ENCODE results near the gene ITPR2.
A peak's percentile ranks its signal among the peaks of the same experiment; 100 is the strongest.

Gene ITPR2

GRCh38 chr12:26823390-26823789 is 9.6 kb downstream of the ITPR2 start:
- Histone ChIP-seq H3K9me3 (ENCODE audit: control insufficient read depth in 5 of 5, low read length in 5 of 5) (no peaks in the 10 kb centered on the region), H3K4me1 (ENCODE audit: control insufficient read depth in 5 of 5, insufficient read depth in 5 of 5, low read length in 5 of 5) (peaks cover 0 to 11% (median 3%) of the 10 kb centered on the region in 5 donors), H3K4me3 (ENCODE audit: low read depth in 1 of 5, low read length in 5 of 5) (no peak overlapping the region), H3K36me3 (ENCODE audit: control insufficient read depth in 5 of 5, insufficient read depth in 5 of 5, low read length in 5 of 5) (no peaks in the 10 kb centered on the region), H3K9ac (ENCODE audit: low read length in 5 of 5) (no peak overlapping the region), H3K27me3 (ENCODE audit: control insufficient read depth in 5 of 5, insufficient read depth in 4 of 5, low read length in 5 of 5) (no peaks in the 10 kb centered on the region), H3K27ac (ENCODE audit: low read depth, low read length) (no peak overlapping the region)

- Histone ChIP-seq H3K27ac (ENCODE audit: low read depth, low read length) (no peak overlapping the region), H3K36me3 (ENCODE audit: control insufficient read depth in 5 of 5, insufficient read depth in 5 of 5, low read length in 5 of 5) (no peaks in the 10 kb centered on the region), H3K9ac (ENCODE audit: low read length in 5 of 5) (no peak overlapping the region), H3K9me3 (ENCODE audit: control insufficient read depth in 5 of 5, low read length in 5 of 5) (no peaks in the 10 kb centered on the region), H3K4me3 (ENCODE audit: low read depth in 1 of 5, low read length in 5 of 5) (no peak overlapping the region), H3K27me3 (ENCODE audit: control insufficient read depth in 5 of 5, insufficient read depth in 4 of 5, low read length in 5 of 5) (no peaks in the 10 kb centered on the region), H3K4me1 (ENCODE audit: control insufficient read depth in 5 of 5, insufficient read depth in 5 of 5, low read length in 5 of 5) (peaks cover 0 to 9% (median 0%) of the 10 kb centered on the region in 5 donors)
Observed at GRCh38 chr12:26822026-26822425, 11.0 kb downstream of the ITPR2 start.

GRCh38 chr12:26821212-26821701 is 11.7 kb downstream of the ITPR2 start:
- peaks cover 0 to 9% (median 0%) of the 10 kb centered on the region in 5 donors for H3K4me1 ChIP-seq (ENCODE audit: control insufficient read depth in 5 of 5, insufficient read depth in 5 of 5, low read length in 5 of 5)
- H3K36me3 ChIP-seq (ENCODE audit: control insufficient read depth in 5 of 5, insufficient read depth in 5 of 5, low read length in 5 of 5), result no peaks in the 10 kb centered on the region
- no peaks in the 10 kb centered on the region for H3K9me3 ChIP-seq (ENCODE audit: control insufficient read depth in 5 of 5, low read length in 5 of 5)
- H3K9ac ChIP-seq (ENCODE audit: low read length in 5 of 5), result no peak overlapping the region
- H3K4me3 ChIP-seq (ENCODE audit: low read depth in 1 of 5, low read length in 5 of 5), result no peak overlapping the region
- no peaks in the 10 kb centered on the region for H3K27me3 ChIP-seq (ENCODE audit: control insufficient read depth in 5 of 5, insufficient read depth in 4 of 5, low read length in 5 of 5)
- H3K27ac ChIP-seq (ENCODE audit: low read depth, low read length), result no peak overlapping the region

- Histone ChIP-seq H3K9me3 (ENCODE audit: control insufficient read depth in 5 of 5, low read length in 5 of 5) (no peaks in the 10 kb centered on the region), H3K27me3 (ENCODE audit: control insufficient read depth in 5 of 5, insufficient read depth in 4 of 5, low read length in 5 of 5) (no peaks in the 10 kb centered on the region), H3K4me1 (ENCODE audit: control insufficient read depth in 5 of 5, insufficient read depth in 5 of 5, low read length in 5 of 5) (peaks cover 0 to 9% (median 0%) of the 10 kb centered on the region in 5 donors), H3K4me3 (ENCODE audit: low read depth in 1 of 5, low read length in 5 of 5) (no peak overlapping the region), H3K9ac (ENCODE audit: low read length in 5 of 5) (no peak overlapping the region), H3K36me3 (ENCODE audit: control insufficient read depth in 5 of 5, insufficient read depth in 5 of 5, low read length in 5 of 5) (no peaks in the 10 kb centered on the region), H3K27ac (ENCODE audit: low read depth, low read length) (no peak overlapping the region)
Observed at GRCh38 chr12:26818636-26819035, 14.4 kb downstream of the ITPR2 start.

- Histone ChIP-seq H3K9me3 (ENCODE audit: control insufficient read depth in 5 of 5, low read length in 5 of 5) (no peaks in the 10 kb centered on the region), H3K4me1 (ENCODE audit: control insufficient read depth in 5 of 5, insufficient read depth in 5 of 5, low read length in 5 of 5) (peaks cover 0 to 9% (median 0%) of the 10 kb centered on the region in 5 donors), H3K9ac (ENCODE audit: low read length in 5 of 5) (no peak overlapping the region), H3K36me3 (ENCODE audit: control insufficient read depth in 5 of 5, insufficient read depth in 5 of 5, low read length in 5 of 5) (no peaks in the 10 kb centered on the region), H3K27ac (ENCODE audit: low read depth, low read length) (no peak overlapping the region), H3K4me3 (ENCODE audit: low read depth in 1 of 5, low read length in 5 of 5) (no peak overlapping the region), H3K27me3 (ENCODE audit: control insufficient read depth in 5 of 5, insufficient read depth in 4 of 5, low read length in 5 of 5) (no peaks in the 10 kb centered on the region)
Observed at GRCh38 chr12:26818201-26818600, 14.8 kb downstream of the ITPR2 start.

- peaks cover 0 to 9% (median 0%) of the 10 kb centered on the region in 5 donors for H3K4me1 ChIP-seq (ENCODE audit: control insufficient read depth in 5 of 5, insufficient read depth in 5 of 5, low read length in 5 of 5)
- H3K27me3 ChIP-seq (ENCODE audit: control insufficient read depth in 5 of 5, insufficient read depth in 4 of 5, low read length in 5 of 5), result no peaks in the 10 kb centered on the region
- H3K27ac ChIP-seq (ENCODE audit: low read depth, low read length), result no peak overlapping the region
Observed at GRCh38 chr12:26817183-26817591, 15.8 kb downstream of the ITPR2 start.

GRCh38 chr12:26813812-26814211 is 19.2 kb downstream of the ITPR2 start:
- H3K4me1 ChIP-seq (ENCODE audit: control insufficient read depth in 5 of 5, insufficient read depth in 5 of 5, low read length in 5 of 5), result peaks cover 0 to 13% (median 12%) of the 10 kb centered on the region in 5 donors
- no peak overlapping the region for H3K4me3 ChIP-seq (ENCODE audit: low read depth in 1 of 5, low read length in 5 of 5)
- H3K9ac ChIP-seq (ENCODE audit: low read length in 5 of 5), result no peak overlapping the region
- no peaks in the 10 kb centered on the region for H3K27me3 ChIP-seq (ENCODE audit: control insufficient read depth in 5 of 5, insufficient read depth in 4 of 5, low read length in 5 of 5)
- H3K36me3 ChIP-seq (ENCODE audit: control insufficient read depth in 5 of 5, insufficient read depth in 5 of 5, low read length in 5 of 5), result no peaks in the 10 kb centered on the region
- H3K27ac ChIP-seq (ENCODE audit: low read depth, low read length), result no peak overlapping the region
- no peaks in the 10 kb centered on the region for H3K9me3 ChIP-seq (ENCODE audit: control insufficient read depth in 5 of 5, low read length in 5 of 5)

More at GRCh38 chr12:26817183-26817591, 15.8 kb downstream of the ITPR2 start:
- Histone ChIP-seq H3K36me3 (ENCODE audit: control insufficient read depth in 5 of 5, insufficient read depth in 5 of 5, low read length in 5 of 5) (no peaks in the 10 kb centered on the region), H3K4me3 (ENCODE audit: low read depth in 1 of 5, low read length in 5 of 5) (no peak overlapping the region), H3K9me3 (ENCODE audit: control insufficient read depth in 5 of 5, low read length in 5 of 5) (no peaks in the 10 kb centered on the region), H3K9ac (ENCODE audit: low read length in 5 of 5) (no peak overlapping the region)

GRCh38 chr12:26810330-26810729 is 22.7 kb downstream of the ITPR2 start:
- H3K27me3 ChIP-seq (ENCODE audit: control insufficient read depth in 5 of 5, insufficient read depth in 4 of 5, low read length in 5 of 5), result no peaks in the 10 kb centered on the region
- H3K27ac ChIP-seq (ENCODE audit: low read depth, low read length), result peak overlapping the region; percentile 46
- H3K9me3 ChIP-seq (ENCODE audit: control insufficient read depth in 5 of 5, low read length in 5 of 5), result no peaks in the 10 kb centered on the region
- peak overlapping the region in 2 of 5 donors; percentile 3 to 21 for H3K4me3 ChIP-seq (ENCODE audit: low read depth in 1 of 5, low read length in 5 of 5)
- peaks cover 0 to 21% (median 14%) of the 10 kb centered on the region in 5 donors for H3K4me1 ChIP-seq (ENCODE audit: control insufficient read depth in 5 of 5, insufficient read depth in 5 of 5, low read length in 5 of 5)
- no peaks in the 10 kb centered on the region for H3K36me3 ChIP-seq (ENCODE audit: control insufficient read depth in 5 of 5, insufficient read depth in 5 of 5, low read length in 5 of 5)
- H3K9ac ChIP-seq (ENCODE audit: low read length in 5 of 5), result peak overlapping the region in 2 of 5 donors; percentile 31 to 35

GRCh38 chr12:26809611-26810285 is 23.2 kb downstream of the ITPR2 start:
- Histone ChIP-seq H3K9me3 (ENCODE audit: control insufficient read depth in 5 of 5, low read length in 5 of 5) (no peaks in the 10 kb centered on the region), H3K4me1 (ENCODE audit: control insufficient read depth in 5 of 5, insufficient read depth in 5 of 5, low read length in 5 of 5) (peaks cover 0 to 21% (median 14%) of the 10 kb centered on the region in 5 donors), H3K9ac (ENCODE audit: low read length in 5 of 5) (peak overlapping the region in 2 of 5 donors; percentile 31 to 35), H3K36me3 (ENCODE audit: control insufficient read depth in 5 of 5, insufficient read depth in 5 of 5, low read length in 5 of 5) (no peaks in the 10 kb centered on the region), H3K27me3 (ENCODE audit: control insufficient read depth in 5 of 5, insufficient read depth in 4 of 5, low read length in 5 of 5) (no peaks in the 10 kb centered on the region), H3K27ac (ENCODE audit: low read depth, low read length) (peak overlapping the region; percentile 46), H3K4me3 (ENCODE audit: low read depth in 1 of 5, low read length in 5 of 5) (no peak overlapping the region)

GRCh38 chr12:26808766-26809476 is 24.1 kb downstream of the ITPR2 start:
- H3K9ac ChIP-seq (ENCODE audit: low read length in 5 of 5), result no peak overlapping the region
- peaks cover 0 to 21% (median 14%) of the 10 kb centered on the region in 5 donors for H3K4me1 ChIP-seq (ENCODE audit: control insufficient read depth in 5 of 5, insufficient read depth in 5 of 5, low read length in 5 of 5)
- no peak overlapping the region for H3K27ac ChIP-seq (ENCODE audit: low read depth, low read length)
- no peaks in the 10 kb centered on the region for H3K27me3 ChIP-seq (ENCODE audit: control insufficient read depth in 5 of 5, insufficient read depth in 4 of 5, low read length in 5 of 5)
- H3K9me3 ChIP-seq (ENCODE audit: control insufficient read depth in 5 of 5, low read length in 5 of 5), result no peaks in the 10 kb centered on the region
- no peaks in the 10 kb centered on the region for H3K36me3 ChIP-seq (ENCODE audit: control insufficient read depth in 5 of 5, insufficient read depth in 5 of 5, low read length in 5 of 5)
- H3K4me3 ChIP-seq (ENCODE audit: low read depth in 1 of 5, low read length in 5 of 5), result no peak overlapping the region

Data from subcutaneous abdominal adipose tissue (tissue), 5 donors.